Left renal pelvis (tissue), 4 donors: Measurements from ENCODE around the gene RGS21. TPM values are rescaled to one million over a fixed set of nuclear protein-coding genes. Genes with fewer than 3 reads are reported as not detected.
"Not testable (repeated sequence)": the region's sequence is repeated elsewhere in the genome, so short reads cannot be mapped to it uniquely, and the experiment has no call there.

ENCODE experiments used
- DNase-seq, 4 donors: peaks; one replicate each; pipeline ENCODE4 v3.0.0-alpha.2; 2013; ENCODE audit warnings: low read depth in 4 of 4, low spot score in 3 of 4
- polyA plus RNA-seq, 4 donors: library from polyadenylated mRNA; unstranded; fragments of 120-200 nt; gene quantifications; one replicate each; pipeline ENCODE4 v1.2.1, GENCODE V29; 2013; ENCODE audit not compliant: insufficient read length in 4 of 4

RGS21 gene, protein sequence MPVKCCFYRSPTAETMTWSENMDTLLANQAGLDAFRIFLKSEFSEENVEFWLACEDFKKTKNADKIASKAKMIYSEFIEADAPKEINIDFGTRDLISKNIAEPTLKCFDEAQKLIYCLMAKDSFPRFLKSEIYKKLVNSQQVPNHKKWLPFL
- polyA plus RNA-seq: not detected

DNA sequence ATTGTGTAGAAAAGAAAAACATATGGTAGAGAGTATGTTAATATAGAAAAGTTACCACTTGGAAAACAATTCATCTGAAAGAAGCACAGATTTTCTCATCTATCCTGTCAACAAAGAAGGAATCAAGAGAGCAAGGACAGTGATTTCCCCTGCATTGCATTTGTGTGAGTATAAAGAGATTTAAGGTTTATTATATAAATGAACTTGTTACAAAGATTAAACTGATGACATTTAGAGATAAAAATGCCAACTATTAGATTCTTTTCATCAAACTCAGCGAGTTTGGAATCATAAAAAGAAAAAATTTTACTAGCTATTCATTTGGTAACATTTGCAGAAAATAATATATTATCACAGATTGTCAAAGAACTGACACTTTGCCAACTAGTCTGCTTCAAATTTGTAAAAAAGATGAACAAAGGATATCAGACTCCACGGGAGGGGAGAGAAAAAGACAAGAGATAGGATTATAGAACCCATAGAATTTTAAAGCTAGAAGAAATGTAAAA, at the start of gene RGS21:
Gene RGS21, plus strand, starts transcription at position 51 of the 509 bp plus-strand sequence. CDS start 26,045 bp downstream, outside the sequence.
- no peak for DNase-seq

DNA sequence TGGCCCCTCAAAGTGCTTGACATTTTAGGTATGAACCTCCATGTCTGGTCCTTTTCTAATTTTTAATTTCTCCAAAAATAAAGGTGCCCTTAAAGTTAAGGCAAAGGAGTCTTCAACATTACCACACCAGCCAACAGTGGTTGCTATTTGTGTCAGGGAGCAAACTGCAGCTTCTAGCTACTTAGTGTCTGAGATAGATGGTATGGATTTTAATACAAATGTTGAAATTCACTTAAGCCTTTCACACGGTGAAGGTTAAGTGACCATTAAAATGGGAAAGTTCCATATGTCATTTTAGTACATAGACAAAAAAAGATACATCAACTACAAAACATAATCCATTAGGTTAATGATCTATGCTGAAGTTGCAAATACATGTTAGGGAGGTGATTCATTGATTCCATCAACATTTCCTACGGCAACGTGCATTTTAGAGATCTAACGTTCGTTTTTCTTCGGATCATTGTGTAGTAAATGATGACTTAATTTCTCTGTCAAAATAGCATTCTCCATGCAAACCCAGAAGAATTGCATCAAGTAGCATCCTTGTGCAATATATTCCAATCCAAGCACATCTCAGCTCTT, 48.2 kb upstream of the RGS21 start:
- DNase-seq: no peak

GRCh38 chr1:192270398-192270797, 46.4 kb upstream of the RGS21 start:
- DNase-seq: no peak

GRCh38 chr1:192272732-192273131, 44.1 kb upstream of the RGS21 start:
- no peak for DNase-seq

- DNase-seq: no peak
These were observed 42.2 kb upstream of the RGS21 start for GRCh38 chr1:192274588-192274987.

DNA sequence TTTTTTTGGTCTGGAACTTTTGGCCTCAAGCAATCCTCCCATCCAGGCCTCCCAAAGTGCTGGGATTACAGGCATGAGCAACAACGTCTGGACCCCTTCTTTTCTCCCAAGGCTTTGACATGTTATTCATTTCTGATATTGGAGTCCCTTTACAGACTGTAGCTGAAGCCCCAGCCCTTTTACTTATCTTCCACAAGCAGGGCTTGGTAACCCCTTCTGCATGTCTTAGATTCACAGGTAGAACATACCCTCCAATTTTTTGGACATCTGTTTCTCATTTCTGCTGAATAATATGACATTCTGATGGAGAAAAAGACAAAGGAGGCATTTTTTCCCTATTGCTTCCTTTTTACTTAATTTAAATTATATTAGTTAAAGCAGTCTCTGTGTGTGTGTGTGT, 39.2 kb upstream of the RGS21 start:
- DNase-seq: no peak

- no peak for DNase-seq
These were observed 31.9 kb upstream of the RGS21 start for GRCh38 chr1:192284927-192285326.

- DNase-seq: no peak
These were observed 13.8 kb upstream of the RGS21 start for GRCh38 chr1:192303029-192303428.

DNA sequence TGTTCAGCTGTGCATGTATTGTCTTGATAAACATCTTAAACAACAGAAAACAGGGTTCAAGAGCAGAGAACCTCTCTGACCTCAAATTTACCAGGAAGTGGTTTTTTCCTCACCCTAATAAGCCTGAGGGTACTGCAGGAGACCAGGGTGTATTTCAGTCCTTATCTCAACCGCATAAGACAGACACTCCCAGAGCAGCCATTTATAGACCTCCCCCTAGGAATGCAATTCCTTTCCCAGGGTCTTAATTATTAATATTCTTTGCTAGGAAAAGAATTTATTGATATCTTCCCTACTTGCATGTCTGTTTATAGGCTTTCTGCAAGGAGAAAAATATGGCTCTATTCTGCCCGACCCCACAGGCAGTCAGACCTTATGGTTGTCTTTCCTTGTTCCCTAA, 8.5 kb upstream of the RGS21 start:
- DNase-seq: not testable (repeated sequence)

GRCh38 chr1:192311281-192311680, 5.5 kb upstream of the RGS21 start:
- no peak for DNase-seq

GRCh38 chr1:192327997-192328396, 11.2 kb downstream of the RGS21 start:
- no peak for DNase-seq

GRCh38 chr1:192342842-192343241, 26.1 kb downstream of the RGS21 start:
- DNase-seq: no peak

DNA sequence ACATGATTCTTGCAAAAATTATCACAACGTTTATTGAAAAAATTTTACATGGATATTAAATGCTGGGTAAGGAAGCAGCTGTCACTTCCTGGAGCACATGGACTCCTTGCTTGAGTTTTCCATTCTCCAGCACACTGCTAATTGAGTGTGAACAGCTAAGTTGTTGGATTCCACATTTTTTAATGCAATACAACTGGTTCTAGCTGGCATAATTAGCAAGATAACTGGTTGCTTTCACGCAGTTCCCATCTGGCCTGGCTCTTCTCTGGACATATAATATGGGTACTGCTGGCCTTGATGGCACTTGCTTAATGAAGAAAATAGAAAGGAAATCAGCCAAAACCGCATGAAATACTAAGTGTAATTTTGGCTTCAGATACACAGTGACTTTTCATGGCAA, 26.6 kb downstream of the RGS21 start:
- no peak for DNase-seq

- DNase-seq: no peak
These were observed 32.5 kb downstream of the RGS21 start for GRCh38 chr1:192349314-192349713.

GRCh38 chr1:192350356-192350755, 33.6 kb downstream of the RGS21 start:
- no peak for DNase-seq

DNA sequence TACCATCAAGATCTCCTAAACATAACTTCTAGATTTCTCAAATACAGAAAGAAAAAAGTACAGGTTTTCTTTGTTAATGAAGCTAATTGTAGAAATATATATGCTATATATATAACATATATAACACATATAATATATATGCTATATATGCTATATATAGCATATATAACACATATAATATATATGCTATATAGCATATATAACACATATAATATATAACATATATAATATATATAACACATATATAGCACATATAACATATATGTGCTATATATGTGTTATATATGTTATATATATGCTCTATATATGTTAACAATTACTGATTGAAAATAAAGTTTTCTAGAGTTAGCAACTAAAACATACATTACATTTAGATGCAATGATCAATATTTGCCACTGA, 34.8 kb downstream of the RGS21 start:
- no peak for DNase-seq

- DNase-seq: no peak
These were observed 41.1 kb downstream of the RGS21 start for GRCh38 chr1:192357924-192358323.

DNA sequence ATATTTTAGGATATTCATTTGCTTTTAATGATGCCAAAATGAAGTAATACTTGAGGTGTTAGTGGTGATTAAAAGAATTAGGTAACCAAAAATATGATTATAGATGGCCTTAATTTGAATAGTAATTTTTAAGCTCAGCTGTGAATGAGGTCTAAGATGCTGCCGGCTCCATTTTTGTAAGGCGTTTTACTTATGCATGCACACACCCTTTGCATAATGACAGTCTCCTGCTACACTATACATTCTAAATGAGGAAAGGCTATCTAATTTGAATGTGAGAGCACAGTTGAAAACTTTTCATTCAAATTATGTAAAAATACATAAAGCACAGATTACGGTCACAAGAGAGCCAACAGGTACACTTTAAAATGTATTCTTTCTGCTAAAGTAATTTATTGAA, 41.6 kb downstream of the RGS21 start:
- DNase-seq: no peak

DNA sequence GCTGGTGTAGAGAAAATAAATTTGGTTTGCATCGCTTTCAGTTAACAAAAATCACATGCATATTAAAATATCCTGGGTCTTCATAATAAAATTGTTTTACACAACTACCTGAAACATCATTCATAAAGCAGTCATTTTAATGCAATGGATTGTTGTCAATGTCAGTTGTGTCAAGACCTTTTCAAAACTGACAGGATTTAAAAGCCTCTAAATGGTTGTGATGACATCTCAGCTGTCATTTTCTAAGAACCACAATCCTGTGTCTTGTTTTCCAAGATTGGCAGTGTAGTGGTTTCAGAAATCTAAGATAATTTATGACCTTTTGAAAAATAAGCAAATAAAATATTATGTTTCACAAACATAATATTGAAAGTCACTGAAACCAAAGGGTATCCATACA, 42.0 kb downstream of the RGS21 start:
- DNase-seq: no peak

DNA sequence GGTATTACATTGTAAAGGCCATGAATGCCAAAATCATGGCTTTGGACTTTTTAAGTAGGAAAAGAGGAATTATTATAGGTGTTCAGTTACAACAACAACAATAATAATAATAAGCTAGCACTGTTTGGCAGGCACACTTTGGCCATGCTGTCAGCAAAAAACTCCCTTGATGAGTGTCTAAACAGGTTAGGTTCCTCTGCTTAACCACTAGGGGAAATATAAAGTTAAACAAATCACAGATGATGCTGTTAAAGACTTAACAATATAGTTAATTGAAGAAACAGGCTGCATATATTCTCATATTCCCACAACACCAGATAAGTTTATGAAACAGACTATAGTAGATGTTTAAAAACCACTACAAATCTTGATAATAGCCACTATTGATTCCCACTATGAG, 46.4 kb downstream of the RGS21 start:
- no peak for DNase-seq

DNA sequence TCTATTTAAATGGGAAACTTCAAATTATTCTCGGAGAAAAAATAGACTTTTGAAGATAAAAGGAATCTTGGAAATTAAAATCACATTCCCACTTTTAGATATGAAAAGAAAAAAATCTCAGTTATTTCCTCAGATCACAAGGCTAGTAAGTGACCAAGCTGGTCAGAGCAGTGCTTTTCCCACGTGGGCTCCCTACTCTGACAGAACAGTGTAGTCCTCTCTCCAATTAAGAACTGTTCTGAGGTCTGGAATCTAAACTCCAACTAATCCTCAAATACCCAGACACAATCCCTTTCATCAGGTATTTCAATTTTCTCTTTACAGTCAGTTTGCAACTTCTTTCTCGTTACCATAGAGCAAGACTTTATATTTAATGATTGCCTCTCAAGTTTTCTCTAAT, 50.6 kb downstream of the RGS21 start:
- DNase-seq: no peak

DNA sequence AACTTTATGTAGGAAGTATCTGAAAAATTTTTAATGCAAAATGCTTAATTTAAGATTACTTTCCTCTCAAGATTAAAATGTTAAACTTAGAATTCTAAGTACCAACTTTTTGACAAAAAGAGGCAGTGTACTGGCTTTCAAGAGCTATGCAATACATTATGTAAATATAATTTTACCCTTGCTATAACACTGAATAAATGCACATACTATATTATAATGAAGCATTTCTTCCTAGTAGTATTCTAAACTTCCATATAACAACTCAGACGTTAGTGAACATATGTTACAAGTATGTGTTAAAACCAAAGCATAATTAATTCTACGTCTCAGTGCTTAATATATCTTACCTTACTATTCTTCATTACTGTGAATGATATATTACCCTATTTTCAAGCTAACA, 58.5 kb downstream of the RGS21 start:
- no peak for DNase-seq

- no peak for DNase-seq
These were observed 59.6 kb downstream of the RGS21 start for GRCh38 chr1:192376374-192376773.
